Activated T-cell treated with anti-CD3 and anti-CD28 coated beads, Interleukin-2, amount 50 U/mL, for 1 hour (primary cell): ENCODE data around the gene TBC1D7.

Experiments used
- DNase-seq: peaks from one replicate; pipeline ENCODE4 v3.0.0-alpha.2; 2020

The TBC1D7 gene

DNA sequence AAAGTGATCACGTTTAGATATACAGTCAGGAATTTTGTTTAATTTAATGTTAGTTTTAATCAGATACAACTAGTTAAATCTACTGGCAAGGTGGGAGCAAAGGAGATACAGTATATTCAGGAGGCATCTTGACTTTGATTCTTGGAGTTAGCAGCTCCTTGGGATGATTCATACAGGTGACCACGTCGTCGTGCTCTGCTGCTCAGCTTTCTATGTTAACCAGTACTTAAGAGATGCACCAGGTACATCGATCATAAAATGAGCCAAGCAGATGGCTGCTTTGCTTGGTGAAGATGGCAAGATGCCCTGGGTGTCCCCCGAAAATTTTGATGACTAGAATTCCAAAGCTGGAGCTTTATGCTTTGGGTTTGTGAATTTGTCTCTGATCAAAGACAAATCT, 64.7 kb downstream of the TBC1D7 start:
- no peak for DNase-seq

DNA sequence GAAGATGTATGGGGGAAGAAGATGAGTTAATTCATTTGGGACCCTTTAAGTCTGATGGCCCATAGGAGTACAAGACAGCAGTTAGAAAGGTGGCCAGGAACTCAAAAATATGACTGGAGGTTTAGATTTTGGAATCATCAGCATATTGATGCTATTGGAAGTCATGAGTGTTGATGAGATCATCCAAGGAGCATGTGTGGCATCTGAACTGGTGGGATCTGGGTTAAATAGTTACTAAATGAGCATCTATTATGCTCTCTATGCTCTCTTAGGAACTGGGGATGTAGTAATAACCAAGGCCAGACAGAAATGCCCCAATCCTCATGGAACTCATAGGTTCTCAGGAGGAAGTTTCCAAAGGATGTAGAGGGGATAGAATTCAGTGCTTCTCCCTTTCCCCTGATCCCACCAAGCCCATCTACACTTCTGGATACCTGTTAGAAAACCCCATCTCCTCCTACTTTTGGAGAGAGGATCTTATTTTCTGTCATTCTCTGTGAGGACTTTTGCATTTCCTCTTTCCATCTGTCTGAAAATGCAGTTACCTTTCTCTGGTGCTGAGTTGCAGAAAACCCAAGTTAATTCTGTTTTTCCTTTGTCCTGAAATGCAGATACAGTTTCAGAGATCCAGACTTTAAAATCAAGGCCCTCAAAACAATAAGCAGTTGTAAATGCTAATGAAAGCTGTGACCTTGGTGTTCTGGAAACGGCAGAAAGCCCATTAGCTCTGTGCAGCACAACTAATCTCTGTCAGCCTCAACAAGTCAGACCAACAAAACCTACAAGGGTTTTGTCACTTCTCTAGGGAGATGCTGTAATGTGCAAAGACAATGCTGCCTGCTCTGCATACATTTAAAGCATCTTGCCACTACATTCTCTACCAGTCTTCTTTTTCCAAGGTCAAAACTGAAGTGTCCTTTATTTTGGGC, 65.8 kb downstream of the TBC1D7 start:
- no peak for DNase-seq

DNA sequence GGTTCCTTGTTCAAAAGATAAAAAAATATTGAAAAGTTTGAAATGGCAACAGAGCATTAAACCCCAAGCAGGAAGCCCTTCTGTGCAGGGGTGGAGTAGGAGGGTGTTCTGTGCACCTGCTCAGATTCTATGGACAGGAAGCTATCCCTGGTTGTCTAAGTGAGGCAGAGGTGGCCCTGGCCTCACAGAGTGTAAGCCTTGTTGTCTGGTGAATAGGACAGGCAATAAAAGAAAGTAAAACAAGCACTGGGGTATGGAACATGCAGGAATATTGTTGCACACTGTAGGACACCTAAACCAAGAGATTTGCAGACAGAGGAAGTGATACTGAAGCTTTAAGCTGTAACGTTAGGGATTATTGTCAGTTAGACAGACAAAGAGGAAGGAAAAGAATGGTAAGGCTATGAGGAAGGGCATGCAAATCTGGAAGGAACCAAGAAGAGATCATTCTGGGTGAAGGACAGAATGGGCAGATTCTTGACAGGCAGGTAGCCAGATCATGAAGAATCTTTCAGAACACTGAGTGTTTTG, 66.8 kb downstream of the TBC1D7 start:
- no peak for DNase-seq

DNA sequence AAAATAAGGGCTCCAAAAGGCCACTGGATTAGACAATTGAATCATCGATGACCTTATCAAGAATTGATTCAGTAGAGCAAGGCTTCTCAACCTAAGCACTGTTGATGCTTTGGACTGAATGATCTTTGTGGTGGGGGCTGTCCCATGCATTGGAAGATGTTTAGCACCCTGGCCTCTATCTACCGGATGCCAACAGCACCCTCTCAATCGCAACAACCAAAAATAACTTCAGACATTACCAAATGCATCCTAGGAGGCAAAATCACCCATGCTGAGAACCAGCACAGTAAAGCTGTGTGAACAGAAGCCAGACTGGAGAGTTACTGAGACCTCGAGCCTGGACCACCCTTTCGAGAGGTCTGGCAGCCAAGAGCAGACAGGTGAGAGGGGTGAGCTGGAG, 67.5 kb downstream of the TBC1D7 start:
- no peak for DNase-seq

DNA sequence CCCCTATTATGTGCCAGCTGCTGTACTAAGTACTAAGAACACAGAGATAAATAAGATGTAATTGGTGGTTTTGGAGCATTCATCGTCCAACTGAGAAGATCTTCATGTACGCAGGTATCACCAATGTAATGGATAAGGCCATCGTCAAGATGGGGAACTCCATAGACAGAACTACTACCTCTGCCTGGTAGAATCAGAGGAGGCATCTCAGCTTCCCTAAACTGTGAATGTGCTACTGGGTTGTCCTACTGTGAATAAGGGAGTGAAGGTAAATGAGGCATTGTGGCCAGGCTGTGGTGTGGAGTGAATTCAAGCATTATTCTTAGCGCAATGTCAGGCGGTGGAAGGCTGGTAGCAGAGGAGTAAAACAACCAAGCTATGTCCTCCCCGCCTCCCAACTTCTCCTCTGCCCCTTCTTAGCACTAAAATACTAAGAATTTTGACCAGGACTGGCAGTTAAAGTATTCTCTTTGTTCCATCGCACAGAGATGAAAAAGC, 68.2 kb downstream of the TBC1D7 start:
- DNase-seq: no peak

DNA sequence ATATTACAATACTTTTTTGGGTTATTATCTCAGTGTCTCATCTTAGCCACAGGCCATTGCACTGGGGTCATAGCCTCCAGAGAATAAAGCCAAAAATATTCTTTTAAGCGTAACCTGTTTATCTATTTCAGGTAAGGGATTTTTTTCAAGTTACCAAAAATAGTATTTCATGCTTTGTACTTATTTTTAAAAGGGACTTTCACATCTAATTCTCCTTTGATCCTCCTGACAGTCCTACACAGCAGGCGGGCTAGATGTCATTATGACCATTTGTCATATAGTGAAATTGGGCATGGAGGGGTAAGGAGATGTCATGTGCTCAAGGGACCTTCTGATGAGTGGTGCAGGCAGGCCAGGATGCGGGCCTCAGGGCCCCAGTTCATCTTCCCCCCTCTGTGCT, 68.9 kb downstream of the TBC1D7 start:
- DNase-seq: no peak

DNA sequence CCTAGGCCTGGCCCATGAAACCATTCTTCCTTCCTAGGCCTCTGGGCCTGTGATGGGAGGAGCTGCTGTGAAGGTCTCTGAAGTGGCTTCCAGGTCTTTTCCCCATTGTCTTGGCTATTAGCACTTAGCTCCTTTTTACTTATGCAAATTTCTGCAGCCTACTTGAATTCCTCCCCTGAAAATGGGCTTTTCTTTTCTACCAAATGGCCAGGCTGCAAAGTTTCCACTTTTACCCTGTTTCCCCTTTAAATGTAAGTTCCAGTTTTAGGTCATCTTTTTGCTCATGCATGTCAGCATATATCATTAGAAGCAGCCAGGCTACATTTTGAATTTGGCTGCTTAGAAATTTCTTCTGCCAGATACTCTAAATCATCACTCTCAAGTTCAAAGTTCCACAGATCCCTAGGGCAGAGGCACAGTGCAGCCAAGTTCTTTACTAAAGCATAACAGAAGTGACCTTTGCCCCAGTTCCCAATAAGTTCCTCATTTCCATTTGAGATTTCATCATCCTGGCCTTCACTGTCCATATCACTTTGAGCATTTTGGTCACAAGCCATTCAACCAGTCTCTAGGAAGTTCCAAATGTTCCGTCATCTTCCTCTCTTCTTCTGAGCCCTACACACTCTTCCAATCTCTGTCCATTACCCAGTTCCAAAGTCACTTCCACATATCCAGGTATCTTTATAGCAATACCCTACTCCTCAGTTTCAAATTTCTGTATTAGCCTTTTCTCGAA, 71.9 kb downstream of the TBC1D7 start:
- DNase-seq: no peak
